A673 (cell line): ENCODE measurements around the gene INSR. TPM values are rescaled to one million over a fixed set of nuclear protein-coding genes. Genes with fewer than 3 reads are reported as not detected.

ENCODE experiments used
- BruUV-seq: library from RNA; stranded (reverse); fragments of 400-500 nt; replicated peaks from 2 replicates; lab custom pipeline; 2021; lab: Mats Ljungman, UMichigan
- CTCF ChIA-PET: fragments of 300-600 bp; sonication (Branson Sonifier 250); formaldehyde crosslinking; loops from one replicate; lab custom pipeline; 2022; ENCODE audit warnings: antibody characterized with exemption; lab: Charles Lee
- POLR2A ChIA-PET: fragments of 300-600 bp; sonication (Branson Sonifier 250); formaldehyde crosslinking; loops from one replicate; lab custom pipeline; 2022; ENCODE audit warnings: antibody characterized with exemption; ENCODE audit not compliant: low non-redundant PET; lab: Charles Lee
- DNase-seq: peaks from one replicate; pipeline ENCODE4 v3.0.0-alpha.2; 2015; ENCODE audit warnings: low spot score
- H3K27ac ChIP-seq: fragments of 200-600 bp; sonication (generic); 2 replicates; pipeline ENCODE4 v1.5.1; 2016; ENCODE audit warnings: mixed run types, low read depth, mild to moderate bottlenecking, mixed read lengths, antibody characterized with exemption, low read length; ENCODE audit not compliant: poor library complexity, severe bottlenecking
- H3K27me3 ChIP-seq: fragments of 200-600 bp; sonication (generic); replicated peaks from 2 replicates; pipeline ENCODE4 v1.6.1; 2017; ENCODE audit warnings: mixed run types, low read depth, mild to moderate bottlenecking, mixed read lengths, antibody characterized with exemption, low read length; ENCODE audit not compliant: insufficient read depth, poor library complexity
- H3K36me3 ChIP-seq: fragments of 200-600 bp; sonication (generic); 2 replicates; pipeline ENCODE4 v1.6.1; 2016; ENCODE audit warnings: mixed run types, mild to moderate bottlenecking, mixed read lengths, antibody characterized with exemption, low read length; ENCODE audit not compliant: insufficient read depth, poor library complexity, severe bottlenecking
- H3K4me1 ChIP-seq: fragments of 200-600 bp; sonication (generic); 2 replicates; pipeline ENCODE4 v1.6.1; 2017; ENCODE audit warnings: mixed run types, mild to moderate bottlenecking, mixed read lengths, antibody characterized with exemption, low read length; ENCODE audit not compliant: insufficient read depth, poor library complexity, severe bottlenecking
- H3K4me3 ChIP-seq: fragments of 200-600 bp; sonication (generic); 2 replicates; pipeline ENCODE4 v1.5.1; 2016; ENCODE audit warnings: low read depth, mixed run types, mild to moderate bottlenecking, mixed read lengths, low read length; ENCODE audit not compliant: poor library complexity, severe bottlenecking
- H3K9me3 ChIP-seq: fragments of 200-600 bp; sonication (generic); 2 replicates; pipeline ENCODE4 v1.6.1; 2016; ENCODE audit warnings: mixed run types, low read depth, mild to moderate bottlenecking, mixed read lengths, antibody characterized with exemption, low read length; ENCODE audit not compliant: poor library complexity, severe bottlenecking
- CTCF ChIP-seq: fragments of 300-800, 200-600 bp; sonication (generic); conservative IDR thresholded peaks from 2 replicates; pipeline ENCODE4 v1.5.1; 2017; ENCODE audit warnings: low read depth, mild to moderate bottlenecking, antibody characterized with exemption, low read length, moderate library complexity, mixed read lengths
- EZH2 ChIP-seq: fragments of 200-600 bp; sonication (generic); IDR thresholded peaks from 2 replicates; pipeline ENCODE4 v1.6.1; 2017; ENCODE audit warnings: borderline replicate concordance, low read depth, mild to moderate bottlenecking, mixed read lengths, antibody characterized with exemption, low read length; ENCODE audit not compliant: poor library complexity, severe bottlenecking
- intact Hi-C: fragments of 100-400 bp; cut with micrococcal nuclease; formaldehyde crosslinking; loops from one replicate; pipeline ENCODE4 v1.10.0; 2022; ENCODE audit not compliant: unreplicated experiment
- total RNA-seq: library from RNA; stranded (reverse); gene quantifications from 2 replicates; pipeline ENCODE4 v1.2.3, GENCODE V29; 2021

Gene INSR
- total RNA-seq, 1 experiment from 2014 or later: 12.9 TPM

- Histone ChIP-seq H3K9me3 (peaks cover 8% of the 10 kb centered on the region), H3K4me3 (no peak overlapping the region), H3K4me1 (no peaks in the 10 kb centered on the region), H3K27me3 (no peaks in the 10 kb centered on the region), H3K36me3 (no peaks in the 10 kb centered on the region), H3K27ac (no peak overlapping the region)
- DNase-seq: no peak
- POLR2A ChIA-PET: no interaction called here
- intact Hi-C loops: no loop called here
- no TSS peak for BruUV-seq
- CTCF ChIA-PET: no interaction called here
- TF ChIP-seq CTCF (no peak), EZH2 (no peak)
These were observed 44.1 kb downstream of the INSR start for GRCh38 chr19:7250057-7250596.

GRCh38 chr19:7247155-7247554 lies 47.1 kb downstream of the INSR start:
- Histone ChIP-seq H3K27ac (no peak overlapping the region), H3K4me3 (no peak overlapping the region), H3K27me3 (no peaks in the 10 kb centered on the region), H3K9me3 (peaks cover 8% of the 10 kb centered on the region), H3K4me1 (no peaks in the 10 kb centered on the region), H3K36me3 (no peaks in the 10 kb centered on the region)
- POLR2A ChIA-PET: no interaction called here
- CTCF ChIA-PET: interaction anchor here (0.6 kb wide), 1 partner anchor 14 kb away, joined by 4 read pairs; no protein-coding TSS in a partner anchor
- intact Hi-C loops: no loop called here
- DNase-seq: no peak
- BruUV-seq: no TSS peak
- no peak for TF ChIP-seq CTCF
- no peak for TF ChIP-seq EZH2

GRCh38 chr19:7246601-7247000 lies 47.6 kb downstream of the INSR start:
- H3K4me1 ChIP-seq: no peaks in the 10 kb centered on the region
- no TSS peak for BruUV-seq
- intact Hi-C loops: no loop called here
- ChIA-PET CTCF (no interaction called here), POLR2A (no interaction called here)
- H3K9me3 ChIP-seq: peaks cover 8% of the 10 kb centered on the region
- no peaks in the 10 kb centered on the region for H3K27me3 ChIP-seq
- DNase-seq: no peak
- no peaks in the 10 kb centered on the region for H3K36me3 ChIP-seq
- no peak overlapping the region for H3K4me3 ChIP-seq
- TF ChIP-seq CTCF (no peak), EZH2 (no peak)
- no peak overlapping the region for H3K27ac ChIP-seq
